ENCODE data around the gene EPHA4.

The EPHA4 gene

DNA sequence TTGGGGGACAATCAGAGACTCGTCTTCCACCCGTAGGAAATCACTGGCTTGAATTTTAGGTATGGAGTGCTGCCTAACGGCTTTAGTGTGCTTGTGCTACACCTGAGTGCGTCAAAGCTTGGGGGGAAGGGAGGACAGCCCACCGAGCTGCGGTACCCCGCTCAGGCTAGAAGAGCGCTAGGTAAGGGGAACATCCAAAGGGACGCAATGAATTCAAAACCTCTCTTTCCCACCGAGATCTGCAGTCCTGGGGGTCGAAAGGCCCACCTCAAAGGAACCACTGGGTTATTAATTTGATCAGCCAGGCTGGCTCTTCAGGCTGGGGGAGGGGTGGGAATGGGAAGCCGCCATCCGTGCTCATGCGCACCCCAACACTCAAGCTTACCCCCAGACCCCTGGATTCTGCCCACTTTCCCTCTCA is 2.7 kb downstream of the EPHA4 start:
- TF ChIP-seq, protein P1, sequence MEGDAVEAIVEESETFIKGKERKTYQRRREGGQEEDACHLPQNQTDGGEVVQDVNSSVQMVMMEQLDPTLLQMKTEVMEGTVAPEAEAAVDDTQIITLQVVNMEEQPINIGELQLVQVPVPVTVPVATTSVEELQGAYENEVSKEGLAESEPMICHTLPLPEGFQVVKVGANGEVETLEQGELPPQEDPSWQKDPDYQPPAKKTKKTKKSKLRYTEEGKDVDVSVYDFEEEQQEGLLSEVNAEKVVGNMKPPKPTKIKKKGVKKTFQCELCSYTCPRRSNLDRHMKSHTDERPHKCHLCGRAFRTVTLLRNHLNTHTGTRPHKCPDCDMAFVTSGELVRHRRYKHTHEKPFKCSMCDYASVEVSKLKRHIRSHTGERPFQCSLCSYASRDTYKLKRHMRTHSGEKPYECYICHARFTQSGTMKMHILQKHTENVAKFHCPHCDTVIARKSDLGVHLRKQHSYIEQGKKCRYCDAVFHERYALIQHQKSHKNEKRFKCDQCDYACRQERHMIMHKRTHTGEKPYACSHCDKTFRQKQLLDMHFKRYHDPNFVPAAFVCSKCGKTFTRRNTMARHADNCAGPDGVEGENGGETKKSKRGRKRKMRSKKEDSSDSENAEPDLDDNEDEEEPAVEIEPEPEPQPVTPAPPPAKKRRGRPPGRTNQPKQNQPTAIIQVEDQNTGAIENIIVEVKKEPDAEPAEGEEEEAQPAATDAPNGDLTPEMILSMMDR (IDR thresholded peaks at IDR 0.05; ENCODE audit: low read depth, low read length), result no peak
- H3K4me3 ChIP-seq (replicated peaks in 1 of 2; ENCODE audit: low read depth in 2 of 2, low read length in 2 of 2), result peak overlapping the region in 1 of 2 donors; percentile 78
- no peak for DNase-seq (ENCODE audit: low read depth in 2 of 2)

DNA sequence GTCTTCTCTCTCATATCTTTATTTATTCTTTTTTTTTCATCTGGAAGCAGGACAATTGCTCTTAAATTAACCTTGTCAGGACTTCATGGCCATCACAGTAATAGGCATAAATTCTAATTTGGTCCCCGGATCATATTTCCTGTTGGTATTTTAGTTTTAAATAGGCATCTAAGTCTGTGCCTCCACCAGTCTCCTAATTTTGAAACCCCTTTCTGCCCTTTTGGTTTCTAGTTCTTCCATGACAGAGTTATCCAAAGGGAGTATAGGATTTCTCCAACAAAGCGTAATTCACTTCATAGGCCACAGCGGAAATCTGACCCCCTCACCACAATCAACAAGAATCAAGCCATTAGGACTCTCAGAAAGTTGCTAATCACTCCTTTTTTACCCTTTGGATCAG is 3.8 kb downstream of the EPHA4 start:
- TF ChIP-seq, protein P1 (IDR thresholded peaks at IDR 0.05; ENCODE audit: low read depth, low read length), result no peak
- DNase-seq (ENCODE audit: low read depth in 2 of 2), result no peak
- no peak overlapping the region for H3K4me3 ChIP-seq (replicated peaks in 1 of 2; ENCODE audit: low read depth in 2 of 2, low read length in 2 of 2)

DNA sequence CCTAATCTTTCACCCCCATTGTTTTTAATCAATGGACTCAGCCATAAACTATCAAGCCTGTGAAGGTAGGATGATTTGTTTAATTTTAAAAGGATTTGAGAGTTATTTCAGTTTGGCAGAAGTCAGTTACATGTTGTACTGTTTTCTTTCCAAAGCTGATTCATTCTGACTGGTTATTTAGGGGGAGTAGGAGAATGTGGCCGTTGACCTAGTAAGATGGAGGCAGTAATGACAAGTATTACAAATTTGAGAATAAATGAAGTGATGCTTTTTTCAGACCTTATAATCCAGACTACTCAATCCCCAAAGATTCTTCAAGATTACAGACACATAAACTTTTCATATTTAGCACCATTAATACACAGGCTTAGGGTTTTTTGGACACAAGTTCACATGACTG is 4.3 kb downstream of the EPHA4 start:
- TF ChIP-seq, protein P1 (IDR thresholded peaks at IDR 0.05; ENCODE audit: low read depth, low read length), result no peak

DNA sequence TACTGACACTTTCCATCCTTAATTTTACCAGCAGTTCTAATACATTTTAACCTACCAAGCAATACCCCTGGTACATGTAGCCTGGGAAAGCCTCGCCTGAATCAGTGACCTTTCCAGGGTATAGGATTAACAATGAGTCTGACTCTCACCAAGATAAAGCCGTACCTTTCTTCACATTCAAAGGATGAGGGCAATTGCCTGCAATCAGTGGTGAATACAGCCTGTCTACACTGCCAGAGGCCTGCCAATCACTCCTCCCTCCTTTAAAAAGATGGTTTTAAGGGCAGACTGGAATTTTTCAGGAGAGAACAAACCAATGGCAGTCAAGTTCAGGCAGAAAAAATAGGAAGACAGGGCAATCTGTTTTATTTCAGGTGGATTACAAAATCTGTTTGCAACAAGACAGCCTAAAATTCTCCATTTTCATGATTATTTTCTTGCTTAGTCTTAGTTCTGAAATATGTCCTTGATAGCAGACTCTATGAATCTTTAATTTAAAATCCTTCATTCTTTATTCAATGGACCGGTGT is 4.8 kb downstream of the EPHA4 start:
- no peak overlapping the region for H3K4me3 ChIP-seq (replicated peaks in 1 of 2; ENCODE audit: low read depth in 2 of 2, low read length in 2 of 2)
- TF ChIP-seq, protein P1 (IDR thresholded peaks at IDR 0.05; ENCODE audit: low read depth, low read length), result no peak
- DNase-seq (ENCODE audit: low read depth in 2 of 2), result no peak

More for the DNA sequence above, 4.3 kb downstream of the EPHA4 start:
- H3K4me3 ChIP-seq (replicated peaks in 1 of 2; ENCODE audit: low read depth in 2 of 2, low read length in 2 of 2), result no peak overlapping the region
- peak in 1 of 2 donors; percentile 16 for DNase-seq (ENCODE audit: low read depth in 2 of 2)

DNA sequence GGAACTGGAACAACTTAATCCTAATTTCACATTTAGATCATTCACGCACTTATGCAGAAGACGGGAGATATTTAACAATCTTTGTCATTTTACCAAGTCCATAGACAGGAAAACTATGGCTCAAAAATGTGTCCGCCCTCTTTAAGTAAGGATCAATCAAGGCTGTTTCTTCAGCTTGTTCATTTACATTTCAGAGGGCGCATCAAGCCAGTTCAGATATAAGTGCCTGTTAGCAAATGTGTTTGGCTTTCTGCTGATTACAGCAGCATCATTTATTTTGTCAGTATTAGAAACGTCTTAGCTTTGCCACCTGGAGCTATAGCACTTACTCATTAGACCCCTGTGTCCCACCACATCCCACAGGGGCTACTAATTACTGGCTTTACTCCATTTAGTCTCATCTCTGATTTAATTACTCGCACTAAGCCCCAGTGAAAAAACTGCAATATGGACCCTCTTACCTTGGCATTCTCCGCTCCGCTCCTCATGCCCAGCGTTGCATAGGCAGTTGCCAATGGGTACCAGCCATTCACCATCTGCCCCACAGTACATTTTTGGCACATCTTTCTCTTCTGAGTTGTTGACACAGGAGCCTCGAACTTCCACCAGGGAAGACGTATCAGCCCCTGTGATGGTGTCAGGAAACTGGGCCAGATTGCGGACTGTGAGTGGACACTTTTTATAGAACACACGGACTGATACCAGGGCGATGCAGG is 8.7 kb downstream of the EPHA4 start:
- TF ChIP-seq, protein P1 (IDR thresholded peaks at IDR 0.05; ENCODE audit: low read depth, low read length), result no peak
- DNase-seq (ENCODE audit: low read depth in 2 of 2), result no peak

DNA sequence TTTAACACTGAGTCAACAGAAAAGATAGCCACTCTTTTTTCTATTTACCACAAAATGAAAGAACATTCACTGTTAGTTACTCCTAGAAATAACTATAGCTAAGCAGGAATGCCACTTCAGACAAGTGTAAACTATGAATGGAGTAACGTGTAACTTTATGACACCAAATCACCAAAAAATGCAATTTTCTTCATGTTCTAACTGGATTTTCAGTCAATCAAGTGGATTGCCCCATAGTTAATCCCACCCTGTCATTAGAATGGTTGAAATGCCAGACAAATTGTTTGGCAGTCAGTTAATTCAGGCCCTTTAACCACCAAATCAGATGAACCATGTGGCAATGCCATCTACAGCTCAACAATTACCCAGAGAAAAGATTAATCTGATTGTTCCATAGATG is 9.9 kb downstream of the EPHA4 start:
- TF ChIP-seq, protein P1 (IDR thresholded peaks at IDR 0.05; ENCODE audit: low read depth, low read length), result no peak
- no peak for DNase-seq (ENCODE audit: low read depth in 2 of 2)
- no peak overlapping the region for H3K4me3 ChIP-seq (replicated peaks in 1 of 2; ENCODE audit: low read depth in 2 of 2, low read length in 2 of 2)

More for the DNA sequence above, 8.7 kb downstream of the EPHA4 start:
- no peak overlapping the region for H3K4me3 ChIP-seq (replicated peaks in 1 of 2; ENCODE audit: low read depth in 2 of 2, low read length in 2 of 2)

Measured in cardiac fibroblast (primary cell).